ENCODE data around the gene NDEL1. TPM values are rescaled to one million over a fixed set of nuclear protein-coding genes. Genes with fewer than 3 reads are reported as not detected.

The NDEL1 gene
- total and polyA plus RNA-seq, 2 donors (not counting 3 experiments of a cell fraction or from before 2014, with no cell fraction given) = 60.0 to 87.4 TPM

- Histone ChIP-seq H2AFZ (ENCODE audit: low read depth, low read length) (no peak overlapping the region), H3K36me3 (ENCODE audit: control insufficient read depth in 2 of 2, extremely low read depth in 1 of 2, insufficient read depth in 2 of 2, low read length in 2 of 2) (peaks cover 23 to 76% of the 10 kb centered on the region in 2 experiments), H3K4me3 (replicated peaks in 1 of 3; ENCODE audit: insufficient read depth in 1 of 3, low read depth in 1 of 3, low read length in 3 of 3) (no peak overlapping the region), H3K27me3 (ENCODE audit: control insufficient read depth in 2 of 2, insufficient read depth in 2 of 2, low read length in 2 of 2) (no peaks in the 10 kb centered on the region), H3K9me3 (replicated peaks; ENCODE audit: control insufficient read depth, insufficient read depth, low read length) (no peaks in the 10 kb centered on the region), H3K4me1 (ENCODE audit: control insufficient read depth, extremely low read depth, insufficient read depth, low read length) (no peaks in the 10 kb centered on the region), H3K27ac (ENCODE audit: insufficient read depth, low read depth, low read length) (no peak overlapping the region), H3K4me2 (ENCODE audit: insufficient read depth, low read length) (no peak overlapping the region), H4K20me1 (replicated peaks; ENCODE audit: control insufficient read depth, extremely low read depth, insufficient read depth, low read length) (no peaks in the 10 kb centered on the region), H3K79me2 (ENCODE audit: control insufficient read depth, insufficient read depth, low read length) (no peaks in the 10 kb centered on the region), H3K9me1 (replicated peaks; ENCODE audit: control insufficient read depth, extremely low read depth, insufficient read depth, low read length) (no peaks in the 10 kb centered on the region), H3K9ac (replicated peaks; ENCODE audit: extremely low read depth, insufficient read depth, low read length) (no peak overlapping the region)
- intact Hi-C loops (cut with micrococcal nuclease) (no loop called here), dilution Hi-C loops (cut with MboI; ENCODE audit: extremely low pct_ligation_motif_present, low sequenced_read_pairs) (no loop called here)
- ChIA-PET CTCF (interaction anchor here (1.5 to 2.8 kb wide), 2 partner anchors 69 to 266 kb away, joined by 4 to 9 read pairs; no protein-coding TSS in a partner anchor), POLR2A (no interaction called here)
- no peak for FAIRE-seq
- TF ChIP-seq FOS (IDR thresholded peaks at IDR 0.05; ENCODE audit: borderline replicate concordance, insufficient read depth, low read length) (no peak), POLR2AphosphoS5 (IDR thresholded peaks at IDR 0.05; ENCODE audit: insufficient read depth, low read depth, low read length) (no peak), MAX (IDR thresholded peaks at IDR 0.05; ENCODE audit: insufficient read depth, insufficient read length) (no peak), GATA2 (IDR thresholded peaks at IDR 0.05; ENCODE audit: insufficient read depth, insufficient read length, low read depth, low read length) (no peak), MYC (IDR thresholded peaks at IDR 0.05; ENCODE audit: low read depth, low read length) (no peak), POLR2A (IDR thresholded peaks at IDR 0.05; ENCODE audit: low read depth, low read length) (no peak), EZH2 (IDR thresholded peaks at IDR 0.05; ENCODE audit: borderline replicate concordance, low read depth, low read length, severe bottlenecking) (no peak), JUN (IDR thresholded peaks at IDR 0.05; ENCODE audit: borderline replicate concordance, insufficient read depth, insufficient read length, low read depth) (no peak)
- TF ChIP-seq, protein P1, sequence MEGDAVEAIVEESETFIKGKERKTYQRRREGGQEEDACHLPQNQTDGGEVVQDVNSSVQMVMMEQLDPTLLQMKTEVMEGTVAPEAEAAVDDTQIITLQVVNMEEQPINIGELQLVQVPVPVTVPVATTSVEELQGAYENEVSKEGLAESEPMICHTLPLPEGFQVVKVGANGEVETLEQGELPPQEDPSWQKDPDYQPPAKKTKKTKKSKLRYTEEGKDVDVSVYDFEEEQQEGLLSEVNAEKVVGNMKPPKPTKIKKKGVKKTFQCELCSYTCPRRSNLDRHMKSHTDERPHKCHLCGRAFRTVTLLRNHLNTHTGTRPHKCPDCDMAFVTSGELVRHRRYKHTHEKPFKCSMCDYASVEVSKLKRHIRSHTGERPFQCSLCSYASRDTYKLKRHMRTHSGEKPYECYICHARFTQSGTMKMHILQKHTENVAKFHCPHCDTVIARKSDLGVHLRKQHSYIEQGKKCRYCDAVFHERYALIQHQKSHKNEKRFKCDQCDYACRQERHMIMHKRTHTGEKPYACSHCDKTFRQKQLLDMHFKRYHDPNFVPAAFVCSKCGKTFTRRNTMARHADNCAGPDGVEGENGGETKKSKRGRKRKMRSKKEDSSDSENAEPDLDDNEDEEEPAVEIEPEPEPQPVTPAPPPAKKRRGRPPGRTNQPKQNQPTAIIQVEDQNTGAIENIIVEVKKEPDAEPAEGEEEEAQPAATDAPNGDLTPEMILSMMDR (IDR thresholded peaks at IDR 0.05; ENCODE audit: extremely low read depth in 1 of 2, insufficient read depth in 1 of 2, low read depth in 1 of 2, low read length in 2 of 2) = no peak
- BruUV-seq (replicated peaks) = no TSS peak
- DNase-seq (ENCODE audit: low read depth, low spot score) = no peak
Observed at GRCh38 chr17:8479431-8479947, 43.8 kb downstream of the NDEL1 start.
